HG02642 (cell line): ENCODE results near the gene ZNF507.
A peak's percentile ranks its signal among the peaks of the same experiment; 100 is the strongest.

Experiments used
- ATAC-seq: cut with Tn5 transposase; IDR thresholded peaks from one replicate; pipeline ENCODE4 v1.9.1; 2021; ENCODE audit warnings: mild to moderate bottlenecking; ENCODE audit not compliant: unreplicated experiment, poor library complexity

Gene ZNF507

GRCh38 chr19:32345261-32346207 is at the start of gene ZNF507:
ZNF507 (plus strand) TSS chr19:32345610; CDS start chr19:32352831, 7,221 bp downstream.
- peak; percentile 90 for ATAC-seq

GRCh38 chr19:32296694-32297093 is 48.7 kb upstream of the ZNF507 start:
- no peak for ATAC-seq

- ATAC-seq: no peak
Measured at GRCh38 chr19:32302778-32303177, 42.6 kb upstream of the ZNF507 start.

- ATAC-seq: no peak
Measured at GRCh38 chr19:32303193-32303592, 42.2 kb upstream of the ZNF507 start.

- no peak for ATAC-seq
Measured at GRCh38 chr19:32307591-32307990, 37.8 kb upstream of the ZNF507 start.

GRCh38 chr19:32308431-32309077 is 36.9 kb upstream of the ZNF507 start:
- ATAC-seq: no peak

- no peak for ATAC-seq
Measured at GRCh38 chr19:32309711-32310390, 35.6 kb upstream of the ZNF507 start.

GRCh38 chr19:32311371-32311770 is 34.0 kb upstream of the ZNF507 start:
- ATAC-seq: no peak

- no peak for ATAC-seq
Measured at GRCh38 chr19:32313569-32314265, 31.7 kb upstream of the ZNF507 start.

GRCh38 chr19:32316034-32316433 is 29.4 kb upstream of the ZNF507 start:
- no peak for ATAC-seq

- ATAC-seq: no peak
Measured at GRCh38 chr19:32317086-32317485, 28.3 kb upstream of the ZNF507 start.

GRCh38 chr19:32318884-32319520 is 26.4 kb upstream of the ZNF507 start:
- ATAC-seq: no peak

- ATAC-seq: no peak
Measured at GRCh38 chr19:32322541-32322940, 22.9 kb upstream of the ZNF507 start.

- no peak for ATAC-seq
Measured at GRCh38 chr19:32324631-32325285, 20.7 kb upstream of the ZNF507 start.

GRCh38 chr19:32330213-32330857 is 15.1 kb upstream of the ZNF507 start:
- ATAC-seq: no peak

- no peak for ATAC-seq
Measured at GRCh38 chr19:32333227-32333626, 12.2 kb upstream of the ZNF507 start.

GRCh38 chr19:32336259-32337083 is 8.9 kb upstream of the ZNF507 start:
- no peak for ATAC-seq
